A673 (cell line): Measurements from ENCODE around the gene GUK1.

Source experiments
- EZH2 ChIP-seq: fragments of 200-600 bp; sonication (generic); IDR thresholded peaks from 2 replicates; pipeline ENCODE4 v1.6.1; 2017; ENCODE audit warnings: borderline replicate concordance, low read depth, mild to moderate bottlenecking, mixed read lengths, antibody characterized with exemption, low read length; ENCODE audit not compliant: poor library complexity, severe bottlenecking
- TF ChIP-seq, protein P1 (sequence below): fragments of 300-800, 200-600 bp; sonication (generic); conservative IDR thresholded peaks from 2 replicates; pipeline ENCODE4 v1.5.1; 2017; ENCODE audit warnings: low read depth, mild to moderate bottlenecking, antibody characterized with exemption, low read length, moderate library complexity, mixed read lengths

GRCh38 chr1:228148935-228149405, 8.9 kb downstream of the GUK1 start:
- no peak for TF ChIP-seq EZH2
- TF ChIP-seq, protein P1, sequence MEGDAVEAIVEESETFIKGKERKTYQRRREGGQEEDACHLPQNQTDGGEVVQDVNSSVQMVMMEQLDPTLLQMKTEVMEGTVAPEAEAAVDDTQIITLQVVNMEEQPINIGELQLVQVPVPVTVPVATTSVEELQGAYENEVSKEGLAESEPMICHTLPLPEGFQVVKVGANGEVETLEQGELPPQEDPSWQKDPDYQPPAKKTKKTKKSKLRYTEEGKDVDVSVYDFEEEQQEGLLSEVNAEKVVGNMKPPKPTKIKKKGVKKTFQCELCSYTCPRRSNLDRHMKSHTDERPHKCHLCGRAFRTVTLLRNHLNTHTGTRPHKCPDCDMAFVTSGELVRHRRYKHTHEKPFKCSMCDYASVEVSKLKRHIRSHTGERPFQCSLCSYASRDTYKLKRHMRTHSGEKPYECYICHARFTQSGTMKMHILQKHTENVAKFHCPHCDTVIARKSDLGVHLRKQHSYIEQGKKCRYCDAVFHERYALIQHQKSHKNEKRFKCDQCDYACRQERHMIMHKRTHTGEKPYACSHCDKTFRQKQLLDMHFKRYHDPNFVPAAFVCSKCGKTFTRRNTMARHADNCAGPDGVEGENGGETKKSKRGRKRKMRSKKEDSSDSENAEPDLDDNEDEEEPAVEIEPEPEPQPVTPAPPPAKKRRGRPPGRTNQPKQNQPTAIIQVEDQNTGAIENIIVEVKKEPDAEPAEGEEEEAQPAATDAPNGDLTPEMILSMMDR = no peak
